ENCODE data around the gene TRPM7. TPM values are rescaled to one million over a fixed set of nuclear protein-coding genes. Genes with fewer than 3 reads are reported as not detected.

The TRPM7 gene
- total RNA-seq: 12.8 and 13.8 TPM in 2 replicates

GRCh38 chr15:50686469-50687301, at the start of gene TRPM7:
TRPM7 (minus strand) TSS chr15:50686797; CDS start chr15:50686533, 264 bp downstream.

GRCh38 chr15:50546566-50546965, 140.0 kb downstream of the TRPM7 start, which contains the start of gene USP50:
USP50 (minus strand) TSS chr15:50546666; CDS start chr15:50546525, 141 bp downstream.

Other genes starting within 250 kb of the TRPM7 start
- not detected in 2 replicates for gene USP50, start 140.1 kb downstream of the TRPM7 start, total RNA-seq
- gene SPPL2A, start 78.9 kb upstream of the TRPM7 start, total RNA-seq: 84.3 and 113 TPM in 2 replicates
- gene AP4E1, start 221.9 kb upstream of the TRPM7 start, total RNA-seq: 3.7 and 5.9 TPM in 2 replicates